ENCODE data around the gene GARIN5B.

Gene GARIN5B

GRCh38 chr19:55383279-55384130 lies 20.4 kb upstream of the GARIN5B start:
- DNase-seq (ENCODE audit: low read depth), result peak; percentile 30
- H3K4me3 ChIP-seq (ENCODE audit: low read length), result peak overlapping the region; percentile 42
- TF ChIP-seq CTCF (conservative IDR thresholded peaks at IDR 0.05; ENCODE audit: low read depth, low read length), result no peak

GRCh38 chr19:55382522-55383054 lies 19.5 kb upstream of the GARIN5B start:
- TF ChIP-seq CTCF (conservative IDR thresholded peaks at IDR 0.05; ENCODE audit: low read depth, low read length), result no peak
- no peak for DNase-seq (ENCODE audit: low read depth)
- H3K4me3 ChIP-seq (ENCODE audit: low read length), result no peak overlapping the region

- no peak for DNase-seq (ENCODE audit: low read depth)
- no peak for TF ChIP-seq CTCF (conservative IDR thresholded peaks at IDR 0.05; ENCODE audit: low read depth, low read length)
Observed at GRCh38 chr19:55382013-55382412, 19.0 kb upstream of the GARIN5B start.

GRCh38 chr19:55379174-55379573 lies 16.1 kb upstream of the GARIN5B start:
- no peak for DNase-seq (ENCODE audit: low read depth)
- H3K4me3 ChIP-seq (ENCODE audit: low read length), result no peak overlapping the region
- TF ChIP-seq CTCF (conservative IDR thresholded peaks at IDR 0.05; ENCODE audit: low read depth, low read length), result no peak

More at GRCh38 chr19:55382013-55382412, 19.0 kb upstream of the GARIN5B start:
- H3K4me3 ChIP-seq (ENCODE audit: low read length), result no peak overlapping the region

- no peak for DNase-seq (ENCODE audit: low read depth)
- H3K4me3 ChIP-seq (ENCODE audit: low read length), result no peak overlapping the region
- TF ChIP-seq CTCF (conservative IDR thresholded peaks at IDR 0.05; ENCODE audit: low read depth, low read length), result no peak
Observed at GRCh38 chr19:55377356-55378131, 14.5 kb upstream of the GARIN5B start.

- DNase-seq (ENCODE audit: low read depth), result no peak
- no peak within 1 kb of the TSS for H3K4me3 ChIP-seq (ENCODE audit: low read length)
- TF ChIP-seq CTCF (conservative IDR thresholded peaks at IDR 0.05; ENCODE audit: low read depth, low read length), result no peak
Observed at GRCh38 chr19:55376241-55376933, 13.3 kb upstream of the GARIN5B start, which contains the start of gene TMEM190. TMEM190 (plus strand) TSS chr19:55376826; CDS start chr19:55376854, 28 bp downstream.

Data from retinal pigment epithelial cell (primary cell).